Measurements from ENCODE around the gene HSD17B2.

DNA sequence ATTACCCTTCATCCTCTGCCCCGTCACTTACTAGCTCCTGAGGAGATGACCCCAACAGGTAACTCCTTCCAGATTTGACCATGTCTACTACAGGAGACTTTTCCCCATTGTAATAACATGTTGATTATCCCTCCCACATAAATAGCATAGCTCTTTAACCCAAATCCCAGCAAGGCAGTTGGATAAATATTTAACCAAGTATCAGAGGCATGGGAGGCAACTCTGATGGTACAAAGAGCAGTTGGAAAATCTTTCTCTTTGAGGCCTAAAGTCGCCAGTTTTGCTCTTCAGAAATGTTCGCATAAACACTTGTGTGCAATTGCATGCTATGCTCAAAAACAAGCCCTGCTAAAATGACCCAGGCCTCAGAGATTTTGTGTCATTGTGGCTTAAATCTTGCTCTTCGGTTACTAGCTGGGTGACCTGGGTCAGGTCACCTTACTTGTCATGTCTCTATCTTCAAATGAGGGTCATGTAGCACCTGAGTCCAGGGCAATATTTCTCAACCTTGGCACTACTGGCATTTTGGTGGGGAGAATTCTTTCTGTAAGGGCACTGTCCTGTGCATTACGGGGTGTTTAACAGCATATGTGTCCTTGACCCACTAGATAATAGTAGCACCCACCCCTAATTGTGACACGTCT lies 48.8 kb downstream of the HSD17B2 start:
- TF ChIP-seq, protein P1, sequence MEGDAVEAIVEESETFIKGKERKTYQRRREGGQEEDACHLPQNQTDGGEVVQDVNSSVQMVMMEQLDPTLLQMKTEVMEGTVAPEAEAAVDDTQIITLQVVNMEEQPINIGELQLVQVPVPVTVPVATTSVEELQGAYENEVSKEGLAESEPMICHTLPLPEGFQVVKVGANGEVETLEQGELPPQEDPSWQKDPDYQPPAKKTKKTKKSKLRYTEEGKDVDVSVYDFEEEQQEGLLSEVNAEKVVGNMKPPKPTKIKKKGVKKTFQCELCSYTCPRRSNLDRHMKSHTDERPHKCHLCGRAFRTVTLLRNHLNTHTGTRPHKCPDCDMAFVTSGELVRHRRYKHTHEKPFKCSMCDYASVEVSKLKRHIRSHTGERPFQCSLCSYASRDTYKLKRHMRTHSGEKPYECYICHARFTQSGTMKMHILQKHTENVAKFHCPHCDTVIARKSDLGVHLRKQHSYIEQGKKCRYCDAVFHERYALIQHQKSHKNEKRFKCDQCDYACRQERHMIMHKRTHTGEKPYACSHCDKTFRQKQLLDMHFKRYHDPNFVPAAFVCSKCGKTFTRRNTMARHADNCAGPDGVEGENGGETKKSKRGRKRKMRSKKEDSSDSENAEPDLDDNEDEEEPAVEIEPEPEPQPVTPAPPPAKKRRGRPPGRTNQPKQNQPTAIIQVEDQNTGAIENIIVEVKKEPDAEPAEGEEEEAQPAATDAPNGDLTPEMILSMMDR (IDR thresholded peaks at IDR 0.05) = no peak
- TF ChIP-seq ZFX (IDR thresholded peaks at IDR 0.05; ENCODE audit: borderline replicate concordance) = no peak

Measured in 22Rv1 (cell line).